GM12891 (cell line): Measurements from ENCODE around the gene NAV2.

Experiments
- DNase-seq: peaks from one replicate; pipeline ENCODE4 v3.0.0; 2011; ENCODE audit warnings: low spot score; ENCODE audit not compliant: insufficient read length
- FAIRE-seq: peaks from 2 replicates; lab custom pipeline; 2011; peaks lifted over from hg19 to GRCh38; lab: Jason Lieb, UNC
- PAX5 ChIP-seq: IDR thresholded peaks from 2 replicates; pipeline ENCODE4 v1.6.1; 2011; ENCODE audit warnings: low read length, moderate library complexity, mild to moderate bottlenecking; ENCODE audit not compliant: insufficient read depth, severe bottlenecking
- POLR2A ChIP-seq: IDR thresholded peaks from 2 replicates; pipeline ENCODE4 v1.6.1; 2011; ENCODE audit warnings: low read depth, low read length, control low read depth
- POLR2AphosphoS5 ChIP-seq: IDR thresholded peaks from 2 replicates; pipeline ENCODE4 v1.6.1; 2011; ENCODE audit warnings: low read depth, low read length, control low read depth
- POU2F2 ChIP-seq: IDR thresholded peaks from 2 replicates; pipeline ENCODE4 v1.6.1; 2011; ENCODE audit warnings: low read depth, mild to moderate bottlenecking, control low read depth, low read length, moderate library complexity
- SPI1 ChIP-seq: IDR thresholded peaks from 2 replicates; pipeline ENCODE4 v1.6.1; 2011; ENCODE audit warnings: low read depth, low read length, control low read depth
- TAF1 ChIP-seq: IDR thresholded peaks from 2 replicates; pipeline ENCODE4 v1.6.1; 2011; ENCODE audit warnings: low read depth, low read length, control low read depth

NAV2 gene

DNA sequence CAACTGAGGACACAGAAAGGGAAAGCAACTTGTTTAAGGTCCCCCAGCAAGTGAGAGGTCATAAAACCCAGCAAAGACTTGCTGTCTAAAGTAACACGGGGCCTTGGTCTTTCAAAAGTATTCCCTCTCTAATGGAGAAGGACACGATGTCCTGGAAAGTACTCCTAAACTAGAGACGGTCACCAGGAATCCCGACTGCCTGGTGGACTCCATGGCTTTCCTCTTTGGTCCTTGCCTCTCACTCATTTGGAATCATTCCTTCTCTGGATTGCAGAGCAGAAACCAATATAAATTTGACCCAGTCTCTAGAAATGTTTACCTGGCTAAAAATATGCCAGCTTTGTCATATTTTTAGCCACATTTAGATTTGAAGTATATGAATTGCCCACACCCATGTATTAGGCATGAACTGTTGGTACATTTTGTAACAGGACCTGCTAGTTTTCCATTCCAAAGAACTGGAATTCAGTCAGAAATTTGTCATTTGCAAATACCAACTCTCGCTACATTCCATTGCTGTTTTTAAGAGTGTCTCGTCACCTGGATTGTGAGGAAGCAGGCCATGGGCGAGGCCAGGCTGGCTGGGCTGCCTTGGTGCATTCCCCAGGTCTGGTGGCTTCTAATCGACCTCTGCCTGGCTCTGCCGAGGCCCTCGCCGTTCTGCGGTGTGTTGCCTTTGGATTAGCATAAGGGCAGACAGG, 12.9 kb downstream of the NAV2 start:
- FAIRE-seq = no peak
- DNase-seq = no peak
- TF ChIP-seq POU2F2 (no peak), SPI1 (no peak)

- DNase-seq = no peak
- no peak for TF ChIP-seq TAF1
- no peak for TF ChIP-seq POLR2A
- no peak for FAIRE-seq
These were observed 14.6 kb downstream of the NAV2 start for GRCh38 chr11:19727246-19727645.

DNA sequence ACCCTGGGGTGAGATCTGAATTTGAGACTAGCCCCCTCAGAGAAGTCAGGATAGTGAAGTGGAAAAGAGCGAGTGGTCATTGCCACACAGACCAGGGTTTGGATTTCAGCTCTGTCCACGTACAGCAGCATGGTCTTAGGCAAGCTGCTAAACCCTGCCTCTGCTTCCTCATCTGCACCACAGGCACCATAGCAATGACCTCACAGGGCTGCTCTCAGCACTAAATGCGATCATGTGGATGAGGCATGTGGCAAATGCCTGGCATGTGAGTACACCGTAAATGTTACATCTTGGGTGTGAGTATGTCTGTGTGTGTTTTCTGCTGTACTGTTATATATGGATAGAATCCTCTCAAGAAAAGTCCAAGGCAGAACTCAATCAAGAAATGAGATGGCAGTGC, 15.8 kb downstream of the NAV2 start:
- FAIRE-seq (no peak), DNase-seq (no peak)
- TF ChIP-seq POLR2A (no peak), POU2F2 (no peak), PAX5 (no peak), TAF1 (no peak), SPI1 (no peak), POLR2AphosphoS5 (no peak)

GRCh38 chr11:19729141-19729540, 16.5 kb downstream of the NAV2 start:
- DNase-seq (no peak), FAIRE-seq (no peak)
- no peak for TF ChIP-seq SPI1
- TF ChIP-seq TAF1 = no peak
- no peak for TF ChIP-seq PAX5
- TF ChIP-seq POLR2AphosphoS5 = no peak
- no peak for TF ChIP-seq POU2F2
- TF ChIP-seq POLR2A = no peak

DNA sequence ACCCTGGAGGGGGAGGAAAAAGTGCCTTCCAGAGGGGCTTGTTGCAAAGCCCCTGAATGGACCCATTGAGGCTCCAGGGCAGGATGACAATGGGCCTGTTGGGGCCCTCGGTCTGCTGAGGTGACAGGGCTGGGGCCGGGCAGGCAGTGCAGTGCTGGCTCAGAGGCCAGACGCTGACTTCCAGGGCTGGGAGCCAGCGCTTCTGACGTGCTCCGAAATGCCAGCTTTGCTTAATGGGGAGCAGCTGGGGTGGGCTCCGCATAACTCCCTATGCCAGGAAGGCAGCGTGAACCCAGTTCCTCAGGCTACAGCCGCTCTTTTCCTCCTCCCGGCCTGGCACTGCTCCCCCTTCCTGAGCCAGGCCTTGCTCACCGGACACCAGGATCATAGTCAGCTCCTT, 17.7 kb downstream of the NAV2 start:
- no peak for TF ChIP-seq SPI1
- TF ChIP-seq POLR2AphosphoS5 = no peak
- no peak for TF ChIP-seq PAX5
- TF ChIP-seq TAF1 = no peak
- no peak for TF ChIP-seq POU2F2
- no peak for TF ChIP-seq POLR2A
- DNase-seq (no peak), FAIRE-seq (no peak)

DNA sequence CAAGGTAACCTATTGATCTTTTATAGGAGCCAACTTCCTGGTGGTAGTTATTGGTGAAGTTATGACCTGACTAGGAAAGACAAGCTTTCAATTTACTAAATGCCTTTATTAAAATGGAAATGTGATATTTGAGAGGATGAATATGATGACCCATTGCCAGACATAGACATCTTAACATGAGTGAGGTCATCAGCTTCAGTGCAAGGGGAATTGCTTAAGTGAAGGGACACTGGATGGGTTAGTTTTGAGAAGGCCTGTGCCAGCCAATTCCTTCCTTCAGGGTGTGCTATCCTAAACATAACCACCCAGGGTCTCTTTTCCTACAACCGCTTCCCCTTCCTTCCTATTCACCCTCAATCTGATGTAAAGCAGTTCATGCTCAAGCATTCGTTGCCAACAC, 21.5 kb downstream of the NAV2 start:
- FAIRE-seq (no peak), DNase-seq (no peak)
- TF ChIP-seq POLR2AphosphoS5 (no peak), PAX5 (no peak), POLR2A (no peak), TAF1 (no peak), SPI1 (no peak), POU2F2 (no peak)

DNA sequence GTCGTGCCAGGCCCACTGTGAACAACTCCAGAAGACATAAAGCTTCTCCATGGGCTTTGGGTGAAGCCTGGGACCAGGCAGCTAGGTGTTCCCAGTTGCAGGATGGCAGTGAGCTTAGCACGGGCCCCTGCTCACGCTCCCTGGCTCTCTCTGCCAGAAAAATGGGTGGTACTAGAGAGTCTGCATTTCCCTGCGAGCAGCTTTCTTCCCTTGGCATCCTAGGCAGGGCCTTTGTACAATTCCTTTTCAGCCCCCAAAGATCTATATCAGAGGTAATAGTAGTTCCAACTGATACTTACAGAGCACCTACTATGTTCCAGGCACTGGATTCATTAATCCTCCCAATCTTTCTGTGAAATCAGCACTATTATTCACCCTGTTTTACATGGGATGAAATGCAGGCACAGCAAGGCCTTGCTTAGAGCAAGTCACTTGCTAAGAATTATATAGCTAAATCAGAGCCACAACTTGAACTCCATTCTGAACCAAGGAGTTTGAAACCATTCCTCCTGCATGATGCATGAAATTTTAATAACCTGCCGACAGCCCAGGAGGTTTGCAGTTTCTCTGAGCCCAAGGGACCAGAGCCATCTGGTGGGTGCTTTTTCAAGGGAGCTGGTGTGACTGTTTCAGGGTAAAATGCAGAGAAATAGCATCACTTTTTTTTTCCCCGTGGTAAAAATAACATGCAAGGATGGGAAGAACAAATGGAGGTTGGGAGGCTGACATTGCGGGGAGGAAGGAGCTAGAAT, 22.7 kb downstream of the NAV2 start:
- DNase-seq = no peak
- no peak for FAIRE-seq
- TF ChIP-seq POLR2A = no peak
- TF ChIP-seq POLR2AphosphoS5 = no peak
- no peak for TF ChIP-seq SPI1
- no peak for TF ChIP-seq POU2F2
- no peak for TF ChIP-seq PAX5
- TF ChIP-seq TAF1 = no peak

GRCh38 chr11:19735909-19736498, 23.4 kb downstream of the NAV2 start:
- DNase-seq (no peak), FAIRE-seq (no peak)
- TF ChIP-seq POU2F2 (no peak), TAF1 (no peak), PAX5 (no peak), SPI1 (no peak), POLR2A (no peak), POLR2AphosphoS5 (no peak)

- no peak for DNase-seq
- FAIRE-seq = no peak
- TF ChIP-seq PAX5 (no peak), POU2F2 (no peak), TAF1 (no peak)
These were observed 24.2 kb downstream of the NAV2 start for GRCh38 chr11:19736831-19737230.

DNA sequence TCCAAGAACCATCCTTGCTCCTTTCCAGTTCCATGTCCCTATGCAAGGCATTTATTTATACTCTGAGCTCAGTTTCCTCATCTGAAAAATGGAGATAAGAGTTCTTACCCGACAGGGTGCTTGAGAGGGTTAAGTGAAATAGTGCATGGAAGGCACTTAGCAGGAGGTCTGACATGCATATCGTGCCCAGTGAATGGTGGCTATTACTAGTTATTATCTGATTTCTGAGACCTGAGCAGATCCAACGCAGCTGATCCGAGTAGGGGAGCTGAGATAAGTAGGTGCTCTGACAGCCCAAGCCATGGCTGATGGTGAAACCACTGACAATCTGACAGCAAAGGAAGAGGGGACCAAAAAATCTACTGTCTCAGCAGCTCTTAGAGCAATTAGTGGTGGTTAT, 24.9 kb downstream of the NAV2 start:
- TF ChIP-seq POLR2A = no peak
- no peak for TF ChIP-seq POLR2AphosphoS5
- TF ChIP-seq PAX5 = no peak
- no peak for TF ChIP-seq SPI1
- TF ChIP-seq POU2F2 = no peak
- no peak for TF ChIP-seq TAF1
- DNase-seq (no peak), FAIRE-seq (no peak)
